Measurements from ENCODE around the gene MAGEB4. TPM values are rescaled to one million over a fixed set of nuclear protein-coding genes. Genes with fewer than 3 reads are reported as not detected.

MAGEB4 gene
- polyA plus RNA-seq, 1 experiment: not detected

GRCh38 chrX:30261012-30261411, 19.2 kb downstream of the MAGEB4 start:
- TF ChIP-seq CTCF (IDR thresholded peaks at IDR 0.05; ENCODE audit: low read depth, low read length): no peak
- no peak for DNase-seq (ENCODE audit: low read depth, low spot score)
- Histone ChIP-seq H3K27ac (ENCODE audit: low read depth, low read length) (no peak overlapping the region), H3K27me3 (ENCODE audit: control insufficient read depth, insufficient read depth, low read length) (no peaks in the 10 kb centered on the region), H3K4me3 (ENCODE audit: low read depth, low read length) (no peak overlapping the region), H3K9me3 (ENCODE audit: control insufficient read depth, insufficient read depth, low read length) (no peaks in the 10 kb centered on the region)
- POLR2A ChIA-PET: no interaction called here
- CTCF ChIA-PET: no interaction called here

DNA sequence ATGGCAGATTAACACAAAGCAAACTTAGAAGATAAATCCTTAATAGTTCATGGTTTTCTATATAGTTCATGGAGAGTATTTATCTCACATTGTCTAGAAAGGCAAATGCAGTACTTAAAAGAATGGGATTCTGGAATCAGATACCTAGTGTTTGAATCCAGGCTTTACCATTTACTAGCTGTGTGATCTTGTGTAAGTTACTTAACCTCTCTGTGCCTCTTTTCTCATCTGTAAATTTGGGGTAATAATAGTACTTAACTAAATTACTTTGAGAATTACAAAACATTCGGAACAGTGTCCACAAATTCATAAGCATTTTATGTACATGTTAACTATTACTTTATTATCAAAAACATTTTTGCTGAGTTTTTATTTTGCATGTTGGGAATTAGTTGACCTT, 21.0 kb downstream of the MAGEB4 start:
- CTCF ChIA-PET: no interaction called here
- no peak for TF ChIP-seq CTCF (IDR thresholded peaks at IDR 0.05; ENCODE audit: low read depth, low read length)
- no peak overlapping the region for H3K27ac ChIP-seq (ENCODE audit: low read depth, low read length)
- POLR2A ChIA-PET: no interaction called here
- no peak for DNase-seq (ENCODE audit: low read depth, low spot score)
- no peak overlapping the region for H3K4me3 ChIP-seq (ENCODE audit: low read depth, low read length)
- no peaks in the 10 kb centered on the region for H3K27me3 ChIP-seq (ENCODE audit: control insufficient read depth, insufficient read depth, low read length)
- no peaks in the 10 kb centered on the region for H3K9me3 ChIP-seq (ENCODE audit: control insufficient read depth, insufficient read depth, low read length)

GRCh38 chrX:30270639-30271038, 28.8 kb downstream of the MAGEB4 start:
- POLR2A ChIA-PET: no interaction called here
- H3K27ac ChIP-seq (ENCODE audit: low read depth, low read length): no peak overlapping the region
- no peak for DNase-seq (ENCODE audit: low read depth, low spot score)
- no peaks in the 10 kb centered on the region for H3K9me3 ChIP-seq (ENCODE audit: control insufficient read depth, insufficient read depth, low read length)
- H3K4me3 ChIP-seq (ENCODE audit: low read depth, low read length): no peak overlapping the region
- CTCF ChIA-PET: no interaction called here
- no peaks in the 10 kb centered on the region for H3K27me3 ChIP-seq (ENCODE audit: control insufficient read depth, insufficient read depth, low read length)
- TF ChIP-seq CTCF (IDR thresholded peaks at IDR 0.05; ENCODE audit: low read depth, low read length): no peak

DNA sequence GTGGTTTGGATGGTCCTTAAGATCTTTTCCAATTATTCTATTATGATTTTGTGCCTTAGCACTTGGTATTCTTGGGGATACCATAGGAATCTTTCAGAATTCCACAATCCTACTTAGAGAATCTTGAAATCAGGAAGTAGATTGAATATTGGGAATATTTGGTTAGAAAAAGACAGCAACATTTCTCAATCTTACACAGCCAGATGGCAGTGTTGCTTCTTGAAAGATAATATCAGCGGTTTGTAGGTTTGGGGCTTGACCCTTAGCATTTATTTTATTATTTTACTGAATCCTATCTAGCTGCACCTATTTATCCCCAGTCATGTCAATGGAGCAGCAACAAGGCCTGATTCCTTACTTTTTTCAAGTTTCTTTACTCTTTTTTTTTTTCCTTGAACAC, 33.7 kb downstream of the MAGEB4 start:
- POLR2A ChIA-PET: no interaction called here
- H3K27ac ChIP-seq (ENCODE audit: low read depth, low read length): no peak overlapping the region
- no peaks in the 10 kb centered on the region for H3K9me3 ChIP-seq (ENCODE audit: control insufficient read depth, insufficient read depth, low read length)
- CTCF ChIA-PET: interaction anchor here (1.3 kb wide), 1 partner anchor 11 kb away, joined by 4 read pairs; no protein-coding TSS in a partner anchor
- no peaks in the 10 kb centered on the region for H3K27me3 ChIP-seq (ENCODE audit: control insufficient read depth, insufficient read depth, low read length)
- peak; percentile 30; the same call in 1 of the 2 replicates for TF ChIP-seq CTCF (IDR thresholded peaks at IDR 0.05; ENCODE audit: low read depth, low read length)
- no peak for DNase-seq (ENCODE audit: low read depth, low spot score)
- no peak overlapping the region for H3K4me3 ChIP-seq (ENCODE audit: low read depth, low read length)

DNA sequence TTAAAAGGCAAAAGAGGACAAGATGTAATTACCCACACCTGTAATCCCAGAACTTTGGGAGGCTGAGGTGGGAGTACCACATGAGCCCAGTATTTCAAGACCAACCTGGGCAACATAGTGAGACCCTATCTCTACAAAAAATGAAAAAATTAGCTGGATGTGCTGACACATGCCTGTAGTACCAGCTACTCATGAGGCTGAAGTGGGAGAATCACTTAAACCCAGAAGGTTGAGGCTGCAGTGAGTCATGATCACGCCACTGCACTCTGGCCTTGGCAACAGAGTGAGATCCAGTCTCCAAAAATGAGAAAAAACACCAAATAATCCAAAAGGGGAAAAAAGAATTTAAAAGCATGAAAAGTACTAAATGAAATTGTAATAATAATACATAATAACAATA, 36.6 kb downstream of the MAGEB4 start:
- H3K27me3 ChIP-seq (ENCODE audit: control insufficient read depth, insufficient read depth, low read length): no peaks in the 10 kb centered on the region
- DNase-seq (ENCODE audit: low read depth, low spot score): no peak
- ChIA-PET POLR2A (no interaction called here), CTCF (no interaction called here)
- H3K27ac ChIP-seq (ENCODE audit: low read depth, low read length): no peak overlapping the region
- no peak overlapping the region for H3K4me3 ChIP-seq (ENCODE audit: low read depth, low read length)
- H3K9me3 ChIP-seq (ENCODE audit: control insufficient read depth, insufficient read depth, low read length): no peaks in the 10 kb centered on the region
- TF ChIP-seq CTCF (IDR thresholded peaks at IDR 0.05; ENCODE audit: low read depth, low read length): no peak

All from AG04450 (cell line).